Fibroblast of the conjunctiva (primary cell): ENCODE results near the gene APOBEC3B.
A peak's percentile ranks its signal among the peaks of the same experiment; 100 is the strongest.
"Not testable (repeated sequence)": the region's sequence is repeated elsewhere in the genome, so short reads cannot be mapped to it uniquely, and the experiment has no call there.

Experiments used
- DNase-seq: peaks from one replicate; pipeline ENCODE4 v3.0.0-alpha.2; 2010; ENCODE audit warnings: low read depth

APOBEC3B gene

DNA sequence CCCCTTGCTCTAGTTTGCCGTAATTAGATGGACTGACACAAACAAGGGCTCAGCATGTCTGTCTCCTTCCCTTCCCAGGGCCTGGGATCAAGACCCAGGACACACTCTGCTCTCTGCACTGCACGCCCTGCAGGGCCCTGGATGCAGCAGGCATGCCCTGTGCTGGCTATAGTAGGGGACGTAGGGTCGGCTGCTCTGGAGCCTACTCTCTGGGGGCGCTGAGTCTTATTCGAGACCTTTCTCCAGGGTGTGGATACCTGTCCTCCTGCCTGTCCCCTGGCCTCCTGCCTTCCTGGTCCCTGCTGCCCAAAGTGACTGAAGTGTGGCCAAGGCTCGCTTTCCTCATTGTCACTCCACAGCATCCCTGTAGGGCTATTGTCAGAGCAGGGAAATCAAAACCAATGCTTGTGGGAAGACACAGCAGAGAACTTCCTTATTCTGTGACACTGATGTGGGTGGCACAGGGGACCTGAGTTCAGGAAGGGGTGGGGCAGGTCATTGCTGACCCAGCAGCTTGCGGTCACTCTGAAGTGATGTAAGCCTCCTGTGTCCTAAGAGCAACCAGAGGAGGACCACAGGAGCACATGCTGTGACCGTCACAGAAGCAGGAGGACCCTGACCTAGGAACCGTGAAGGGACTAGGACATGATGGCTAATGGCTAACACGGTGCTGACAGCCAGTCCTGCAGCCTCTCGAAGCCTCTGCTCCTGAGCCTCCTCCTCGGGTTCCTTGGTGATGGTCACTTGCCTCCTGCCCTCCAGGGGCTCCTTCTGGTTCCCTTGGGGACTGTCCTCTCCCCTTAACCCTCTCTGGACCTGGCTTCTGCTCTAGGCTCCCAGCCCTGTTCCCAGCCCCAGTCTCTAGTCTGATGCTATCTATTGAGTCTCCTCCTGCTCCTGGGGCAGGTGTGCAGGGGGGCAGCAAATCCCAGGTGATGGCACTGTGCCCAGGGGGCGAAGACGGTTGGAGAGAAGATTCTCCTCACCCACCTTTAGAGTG is 14.4 kb upstream of the APOBEC3B start:
- no peak for DNase-seq

DNA sequence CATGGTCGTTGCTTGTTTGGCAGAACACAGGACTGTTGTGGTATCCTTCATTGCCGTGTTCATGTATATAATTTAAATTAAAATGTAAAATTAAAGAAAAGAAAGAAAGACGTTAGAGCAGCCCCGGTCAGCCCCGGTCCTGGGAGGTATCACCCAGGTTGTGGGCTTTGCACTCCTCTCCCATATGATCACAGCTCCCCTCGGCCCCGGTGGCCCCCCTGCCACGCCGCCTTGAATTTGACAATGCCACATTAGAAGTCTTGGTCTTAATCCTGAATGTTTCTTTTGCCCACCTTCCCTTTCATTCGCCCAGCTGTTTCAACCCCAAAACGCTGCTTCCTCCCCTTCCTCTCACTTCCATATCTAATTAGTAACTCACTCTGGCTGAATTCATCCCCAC is 13.3 kb upstream of the APOBEC3B start:
- no peak for DNase-seq

DNA sequence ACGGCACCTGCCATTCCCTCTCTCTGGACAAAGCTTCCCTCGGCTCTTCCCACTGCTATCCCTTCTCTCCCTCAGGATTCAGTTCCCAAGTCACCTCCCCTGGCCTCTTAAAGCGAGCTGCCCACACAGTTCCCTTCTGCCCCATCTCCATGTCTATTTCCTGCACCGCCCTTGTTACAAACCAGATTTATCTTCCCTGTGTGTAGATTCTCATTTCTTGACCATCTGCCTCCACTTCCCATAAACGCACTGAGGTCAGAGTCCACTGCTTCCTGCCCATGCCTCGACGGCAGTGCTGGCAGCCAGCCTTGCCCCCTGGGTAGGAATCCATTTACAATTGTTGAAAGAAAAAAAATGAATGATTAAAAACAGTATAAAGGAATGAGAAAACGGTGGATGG is 11.6 kb upstream of the APOBEC3B start:
- DNase-seq: no peak

DNA sequence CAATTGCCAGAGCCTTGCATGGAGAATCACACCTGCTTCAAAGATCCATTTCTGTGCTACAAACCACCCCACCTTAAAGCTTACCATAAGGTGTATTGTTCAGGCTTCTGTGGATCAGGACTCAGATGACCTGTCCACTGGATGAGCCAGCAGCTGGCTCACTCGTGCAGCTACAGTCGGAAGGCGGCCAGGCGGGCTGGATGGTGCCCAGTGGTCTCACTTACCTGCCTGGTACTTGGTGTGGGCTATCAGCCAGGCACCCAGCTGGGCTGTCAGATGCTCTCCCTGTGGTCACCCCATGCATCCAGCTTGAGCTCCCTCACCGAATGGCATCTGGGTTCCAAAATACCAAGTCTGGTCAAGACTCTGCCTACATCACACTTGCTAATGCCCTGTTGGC is 10.9 kb upstream of the APOBEC3B start:
- no peak for DNase-seq

DNA sequence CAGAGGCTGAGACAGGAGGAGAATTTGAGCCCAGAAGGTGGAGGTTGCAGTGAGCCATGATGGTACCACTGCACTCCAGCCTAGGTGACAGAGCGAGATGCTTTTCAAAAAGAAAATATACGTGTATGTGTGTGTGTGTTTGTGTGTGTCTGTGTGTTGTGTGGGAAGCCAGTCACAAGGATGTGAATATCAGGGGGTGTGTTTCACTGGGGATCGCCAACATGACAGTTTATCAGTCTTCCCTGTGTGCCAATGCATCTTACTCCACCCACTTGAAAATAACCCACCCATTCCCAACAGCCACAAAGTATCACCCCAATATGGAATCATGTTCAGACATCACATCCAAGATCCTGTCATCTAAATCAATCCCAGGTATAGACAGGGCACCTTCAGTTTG is 10.4 kb upstream of the APOBEC3B start:
- no peak for DNase-seq

DNA sequence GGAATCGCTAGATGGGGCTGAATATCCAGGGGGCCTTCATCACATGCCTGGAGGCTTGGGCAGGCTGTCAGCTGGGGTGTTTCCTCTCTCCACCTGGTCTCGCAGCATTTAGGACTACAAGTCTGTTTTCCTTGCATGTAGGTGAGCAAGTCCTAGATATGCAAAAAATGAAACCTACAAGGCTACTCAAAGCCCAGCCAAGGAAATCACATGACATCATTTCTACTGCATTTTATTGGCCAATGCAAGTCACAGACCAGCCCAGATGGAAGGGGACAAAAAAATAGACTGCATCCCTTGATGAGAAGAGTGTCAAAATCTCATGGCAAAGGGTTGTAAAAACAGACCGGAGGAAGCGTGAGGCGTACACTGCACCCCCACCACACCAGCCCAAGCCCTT is 9.6 kb upstream of the APOBEC3B start:
- DNase-seq: no peak

DNA sequence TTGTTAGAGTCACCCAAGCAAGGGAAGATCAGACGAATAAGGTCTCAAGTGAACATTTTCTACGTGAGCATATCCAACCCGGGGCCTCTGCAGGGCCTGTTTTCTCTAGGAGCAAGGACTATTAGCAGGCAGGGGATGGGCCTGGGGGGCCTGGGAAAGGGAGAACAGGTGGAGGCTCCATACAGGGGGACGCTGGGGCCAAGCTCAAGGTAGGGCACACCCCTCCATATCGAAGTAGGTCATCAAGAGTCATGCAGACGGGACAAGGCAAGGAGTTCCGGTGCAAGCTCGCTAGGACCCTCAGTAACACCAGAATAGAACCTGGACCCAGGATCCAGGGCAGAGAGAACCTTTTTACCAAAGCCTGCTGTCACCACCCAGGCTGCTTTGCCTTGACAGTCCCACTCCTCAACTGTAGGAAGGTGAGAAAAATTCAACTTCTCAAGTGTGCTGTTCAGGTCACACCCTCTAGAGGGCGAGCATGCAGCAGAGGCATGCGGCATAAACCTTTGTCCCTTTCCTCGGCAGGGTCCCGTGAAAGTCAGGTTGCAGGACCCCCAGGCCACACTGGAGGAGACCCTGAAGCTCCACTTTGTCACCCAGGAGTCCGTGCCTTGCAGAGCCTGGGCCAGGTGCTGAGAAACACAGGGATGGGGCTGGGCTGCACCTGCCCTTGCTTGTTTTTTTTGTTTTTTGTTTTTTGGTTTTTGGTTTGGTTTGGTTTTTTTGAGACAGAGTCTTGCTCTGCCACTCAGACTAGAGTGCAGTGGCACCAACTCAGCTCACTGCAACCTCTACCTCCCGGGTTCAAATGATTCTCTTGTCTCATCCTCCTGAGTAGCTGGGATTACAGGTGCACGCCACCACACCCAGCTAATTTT is 8.6 kb upstream of the APOBEC3B start:
- DNase-seq: peak; percentile 26

DNA sequence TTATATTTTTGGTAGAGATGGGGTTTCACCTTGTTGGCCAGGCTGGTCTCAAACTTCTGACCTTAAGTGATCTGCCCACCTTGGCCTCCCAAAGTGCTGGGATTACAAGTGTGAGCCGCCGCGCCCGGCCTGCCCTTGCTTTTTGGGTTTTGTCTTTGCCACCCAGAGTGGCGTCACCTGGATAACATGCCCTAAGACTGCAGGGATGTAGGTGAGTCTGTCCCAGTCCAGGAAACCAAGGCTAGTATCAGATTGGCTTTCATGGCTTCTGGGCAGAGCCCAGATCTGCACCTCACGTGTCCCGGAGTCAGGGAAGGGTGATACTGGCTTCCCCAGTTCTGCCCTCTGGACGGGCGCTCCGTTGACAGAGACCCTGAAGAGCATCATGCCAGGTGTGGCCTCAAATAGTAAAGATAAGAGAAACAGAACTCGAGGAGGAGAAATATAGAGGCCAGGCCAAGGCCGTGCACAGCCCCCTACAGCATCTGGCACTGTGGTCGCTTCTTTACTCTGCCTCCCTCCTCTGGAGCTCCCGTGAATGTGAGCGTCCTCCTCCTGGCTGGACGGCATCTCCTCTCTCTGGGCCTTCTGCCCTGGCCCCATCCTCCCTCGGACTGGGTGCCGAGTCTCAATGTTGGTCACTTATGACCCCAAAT is 7.8 kb upstream of the APOBEC3B start:
- no peak for DNase-seq

DNA sequence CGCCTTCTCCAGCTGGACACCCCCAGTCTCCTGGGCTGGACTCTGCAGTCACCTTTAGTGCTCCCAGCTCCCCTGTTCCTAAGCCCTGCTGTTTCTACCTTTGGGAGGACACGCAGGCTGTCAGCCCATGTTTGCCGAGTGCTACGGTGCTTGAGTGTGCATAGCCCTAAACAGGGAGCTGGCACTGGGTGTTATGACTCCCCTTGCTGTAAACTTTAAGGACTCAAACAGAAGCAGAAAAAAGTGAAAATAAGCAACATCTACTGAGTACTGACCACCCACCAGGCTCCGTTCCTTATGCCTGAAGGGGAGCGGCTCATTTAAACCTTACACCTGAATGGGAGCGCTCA is 7.3 kb upstream of the APOBEC3B start:
- DNase-seq: no peak

DNA sequence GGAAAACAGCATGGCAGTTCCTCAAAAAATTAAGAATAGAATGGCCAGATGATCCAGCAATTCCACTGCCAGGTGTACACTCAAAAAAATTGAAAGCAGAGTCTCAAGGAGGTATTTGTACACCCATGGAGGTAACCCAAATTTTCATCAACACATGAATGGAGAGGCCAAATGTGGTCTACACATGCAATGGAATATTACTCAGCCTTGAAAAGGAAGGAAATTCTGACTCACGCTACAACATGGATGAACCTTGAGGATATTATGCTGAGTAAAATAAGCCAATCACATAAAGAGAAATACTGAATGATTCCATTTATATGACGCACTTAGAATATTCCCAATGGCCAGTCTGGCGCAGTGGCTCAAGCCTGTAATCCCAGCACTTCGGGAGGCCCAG is 4.9 kb upstream of the APOBEC3B start:
- DNase-seq: not testable (repeated sequence)

DNA sequence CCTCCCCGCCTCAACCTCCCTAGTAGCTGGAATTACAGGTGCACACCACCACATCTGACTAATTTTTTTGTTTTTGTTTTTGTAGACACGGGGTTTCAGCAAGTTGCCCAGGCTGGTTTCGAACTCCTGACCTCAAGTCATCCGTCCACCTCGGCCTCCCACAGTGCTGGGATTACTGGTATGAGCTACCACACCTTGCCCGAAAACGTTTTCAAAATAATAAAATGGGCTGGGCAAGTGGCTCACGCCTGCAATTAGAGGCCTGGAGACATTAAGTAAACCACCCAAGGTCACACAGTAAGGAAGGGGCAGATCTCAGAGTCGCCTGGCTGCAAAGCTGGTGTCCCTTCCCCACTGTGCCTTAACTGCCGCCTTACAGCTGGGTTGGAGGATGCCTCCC is 1.6 kb upstream of the APOBEC3B start:
- not testable (repeated sequence) for DNase-seq

DNA sequence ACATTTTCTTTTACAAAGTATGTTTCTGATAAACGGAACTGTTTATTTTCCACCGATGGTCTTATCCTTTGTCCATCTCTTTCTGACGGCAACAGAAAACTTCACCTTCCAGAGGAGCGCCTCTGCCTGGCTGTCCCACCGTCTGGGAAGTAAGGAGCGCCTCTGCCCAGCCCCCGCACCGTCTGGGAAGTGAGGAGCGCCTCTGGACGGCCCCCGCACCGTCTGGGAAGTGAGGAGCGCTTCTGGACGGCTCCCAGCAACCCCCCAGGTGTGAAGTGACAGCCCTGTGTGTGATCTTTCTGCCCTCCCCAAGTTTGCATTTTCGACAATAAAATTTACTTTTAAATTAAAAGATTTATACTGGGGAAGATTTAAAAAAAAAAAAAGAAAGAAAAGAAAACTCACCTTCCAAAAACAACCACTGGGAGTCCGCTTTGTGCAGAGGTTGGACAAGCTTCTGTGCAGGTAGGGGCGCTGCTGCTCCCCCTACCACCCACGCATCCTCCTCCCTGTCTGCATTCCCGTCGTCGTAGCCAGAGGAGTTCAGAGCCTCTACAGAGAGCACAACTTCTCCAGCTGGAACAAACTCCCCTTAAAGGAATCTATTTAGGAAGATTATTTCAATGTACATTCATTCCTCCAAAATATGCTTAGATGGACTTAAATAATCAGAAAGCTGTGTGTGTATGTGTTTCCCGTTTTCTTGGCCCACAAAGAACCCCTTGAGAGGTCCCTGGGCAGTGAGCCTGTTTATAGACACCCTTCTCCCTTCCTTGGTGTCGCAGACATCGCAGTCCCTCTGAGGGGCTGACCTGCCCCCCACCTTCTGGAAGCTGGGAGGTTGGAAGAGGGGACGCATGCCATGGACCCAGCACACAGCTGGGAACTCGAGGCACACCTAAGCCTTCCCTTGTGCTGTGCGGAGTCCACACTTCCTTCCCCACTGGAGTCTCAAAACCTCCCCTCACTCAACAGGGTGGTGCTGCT is 849 bp upstream of the APOBEC3B start:
- DNase-seq: peak; percentile 17

DNA sequence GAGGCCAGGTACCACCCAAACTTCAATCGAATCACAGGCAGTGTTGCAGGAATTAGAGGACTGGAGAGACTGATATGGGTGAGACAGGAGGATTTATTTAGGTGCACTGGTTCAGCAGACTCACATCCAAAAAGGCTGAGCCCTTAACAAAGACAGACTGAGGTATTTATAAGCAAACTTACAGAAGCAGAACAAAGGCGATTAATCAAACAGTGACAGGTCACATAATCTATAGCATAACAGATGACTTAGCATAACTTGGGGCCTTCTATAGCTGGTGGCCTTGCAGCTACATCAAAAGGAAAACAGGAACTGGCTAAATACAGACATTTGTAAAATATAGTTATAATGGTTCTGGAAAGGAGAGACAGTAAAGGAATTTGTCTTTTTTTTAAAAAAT is 2.1 kb downstream of the APOBEC3B start:
- no peak for DNase-seq

DNA sequence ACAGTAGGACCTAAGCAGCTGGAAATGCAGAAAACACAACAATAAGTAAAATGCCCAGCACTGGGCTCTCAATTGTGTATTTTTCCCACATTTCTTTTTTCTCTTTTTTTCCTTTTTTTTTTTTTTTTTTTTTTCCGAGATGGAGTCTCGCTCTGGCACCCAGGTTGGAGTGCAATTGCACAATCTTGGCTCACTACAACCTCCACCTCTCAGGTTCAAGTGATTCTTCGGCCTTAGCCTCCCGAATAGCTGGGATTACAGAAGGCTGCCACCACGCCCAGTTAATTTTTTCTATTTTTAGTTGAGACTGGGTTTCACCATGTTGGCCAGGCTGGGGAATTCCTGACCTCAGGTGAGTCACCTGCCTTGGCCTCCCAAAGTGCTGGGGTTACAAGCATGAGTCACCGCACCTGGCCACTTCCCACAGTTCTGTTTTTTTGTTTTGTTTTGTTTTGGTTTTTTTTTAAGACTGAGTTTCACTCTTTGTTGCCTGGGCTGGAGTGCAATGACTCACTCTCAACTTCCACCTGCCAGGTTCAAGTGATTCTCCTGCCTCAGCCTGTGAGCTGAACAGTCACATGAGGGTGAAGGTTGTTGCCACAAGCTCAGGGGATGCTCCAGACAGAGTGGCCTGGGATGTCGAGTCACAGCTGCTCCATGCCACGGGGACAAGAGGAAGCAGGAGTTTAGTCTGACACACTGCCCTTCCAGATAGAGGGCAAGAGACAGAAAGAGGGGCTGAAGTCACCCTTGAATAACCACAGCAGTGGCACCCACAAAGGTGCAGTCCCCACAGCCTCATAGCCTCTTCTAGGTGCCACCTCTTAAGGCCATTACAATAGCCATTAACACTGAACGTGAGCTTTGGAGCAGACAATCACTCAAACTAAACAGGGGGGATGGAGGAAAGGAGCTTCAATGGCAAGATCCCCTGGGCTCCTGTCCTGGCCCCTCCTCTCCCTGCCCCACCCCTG is 2.9 kb downstream of the APOBEC3B start:
- not testable (repeated sequence) for DNase-seq

DNA sequence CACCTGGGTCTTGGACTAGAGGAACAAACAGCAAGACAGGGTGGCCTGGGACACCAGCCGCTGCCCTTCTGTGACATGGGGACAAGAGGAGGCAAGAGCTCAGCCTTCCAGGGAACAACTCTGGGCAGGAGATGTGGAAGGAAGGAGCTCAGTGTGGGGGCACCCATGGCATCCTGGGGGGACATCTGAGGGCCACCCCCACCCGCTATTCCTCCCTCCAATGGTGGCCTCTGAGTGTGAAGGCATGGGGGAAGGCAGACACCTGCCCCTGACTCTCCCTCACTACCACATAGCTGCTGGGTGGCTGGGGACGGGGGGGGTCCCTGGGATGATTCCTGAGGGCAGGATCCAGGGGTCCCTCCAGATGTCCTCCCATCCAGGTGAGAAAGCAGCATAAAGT is 4.5 kb downstream of the APOBEC3B start:
- DNase-seq: no peak

DNA sequence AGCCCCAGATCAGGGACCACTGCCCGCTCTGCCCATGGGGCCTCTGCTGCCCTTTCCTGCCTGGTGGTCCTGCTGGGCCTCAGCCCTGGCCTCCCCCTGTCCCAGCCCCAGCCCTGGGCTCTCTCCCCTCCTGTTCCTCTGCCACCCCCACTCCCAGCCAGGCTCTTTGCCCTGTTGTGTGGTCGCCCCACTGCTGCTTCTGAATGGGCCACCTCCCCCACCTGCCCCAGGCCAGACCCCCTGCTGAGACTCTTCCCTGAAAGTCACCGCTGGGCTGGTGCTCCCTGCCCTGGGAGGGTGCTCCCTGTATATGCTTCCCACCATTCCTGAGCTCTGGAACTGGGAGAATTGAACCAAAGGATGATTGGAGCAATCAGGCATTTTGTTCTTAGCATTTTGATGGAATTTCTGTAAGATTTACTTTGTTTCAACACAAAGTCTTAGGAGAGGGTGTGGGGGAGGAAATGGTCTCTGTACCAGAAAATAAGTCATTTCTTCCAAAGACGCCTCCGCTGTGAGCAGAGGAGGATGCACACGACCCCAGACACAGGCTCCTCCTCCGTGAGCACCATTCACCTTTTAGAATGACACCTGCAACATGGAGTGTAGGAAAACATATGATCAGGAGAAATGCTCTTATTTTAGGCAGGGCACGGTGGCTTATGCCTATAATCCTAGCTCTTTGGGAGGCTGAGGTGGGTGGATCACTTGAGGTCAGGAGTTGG is 5.2 kb downstream of the APOBEC3B start:
- DNase-seq: no peak

DNA sequence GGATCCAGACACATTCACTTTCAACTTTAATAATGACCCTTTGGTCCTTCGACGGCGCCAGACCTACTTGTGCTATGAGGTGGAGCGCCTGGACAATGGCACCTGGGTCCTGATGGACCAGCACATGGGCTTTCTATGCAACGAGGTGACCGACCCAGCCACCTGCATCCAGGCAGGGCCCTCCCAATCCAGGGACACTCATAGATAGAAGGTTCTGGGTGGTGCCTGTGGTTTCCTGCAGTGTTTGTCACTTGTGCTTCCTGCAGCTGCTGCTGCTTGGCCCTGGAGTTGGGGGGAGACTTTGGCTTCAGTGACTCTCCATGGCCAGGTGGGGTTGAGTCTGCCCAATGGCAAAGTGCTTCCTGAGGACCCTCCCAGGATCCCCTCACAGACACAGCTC is 7.3 kb downstream of the APOBEC3B start:
- no peak for DNase-seq

DNA sequence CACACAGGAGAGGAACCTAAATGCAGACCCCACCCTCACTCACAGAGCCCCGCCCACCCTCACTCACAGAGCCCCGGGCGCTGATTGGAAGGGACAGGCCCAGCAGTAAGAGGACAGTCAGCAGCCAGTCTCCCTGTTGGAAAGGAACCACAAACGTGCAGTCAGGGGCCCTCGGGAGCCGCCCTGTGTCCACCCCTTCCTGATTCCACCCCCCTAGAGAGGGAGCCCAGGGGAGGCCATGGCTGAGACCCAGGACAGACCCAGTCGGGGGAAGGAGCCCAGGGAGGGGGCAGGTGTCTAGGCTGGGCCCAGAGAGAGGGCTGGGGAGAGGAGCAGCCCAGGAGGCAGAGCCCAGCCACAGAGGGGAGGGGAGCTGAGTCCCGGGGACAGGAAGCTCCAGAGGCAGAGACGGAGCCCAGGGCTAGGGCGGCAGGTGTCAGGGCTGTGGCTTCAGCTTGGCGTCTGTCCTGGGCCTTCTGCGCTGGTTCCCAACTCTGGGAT is 10.8 kb downstream of the APOBEC3B start:
- not testable (repeated sequence) for DNase-seq

DNA sequence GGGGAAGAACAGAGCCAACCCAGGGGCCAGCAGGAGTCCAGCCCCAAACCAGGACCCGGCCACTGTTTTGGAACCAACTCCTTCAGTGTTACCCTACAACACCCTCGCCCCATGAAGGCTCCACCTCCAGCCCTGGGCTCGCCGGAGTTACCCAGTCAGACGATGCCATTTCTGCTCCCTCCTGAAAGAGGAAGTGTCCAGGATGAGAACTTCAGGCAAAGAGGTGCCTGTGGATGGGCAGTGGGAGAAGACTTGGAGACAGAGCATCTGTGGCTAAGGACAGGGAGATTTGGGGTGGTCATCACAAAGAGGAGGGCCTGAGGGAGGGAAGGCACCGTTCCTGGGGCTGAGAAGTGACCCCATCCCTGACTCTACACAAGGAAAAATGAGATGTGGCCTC is 14.0 kb downstream of the APOBEC3B start:
- DNase-seq: no peak
